DOHH2 (cell line): ENCODE data around the gene ABTB2.

Experiments
- H3F3A ChIP-seq: fragments of 200-600 bp; sonication (generic), shearing (Covaris generic); 2 replicates; pipeline ENCODE4 v1.6.0; 2016; ENCODE audit warnings: antibody characterized with exemption, mild to moderate bottlenecking; ENCODE audit not compliant: control insufficient read depth, insufficient read depth
- H3K27ac ChIP-seq: fragments of 200-600 bp; sonication (generic); 2 replicates; pipeline ENCODE4 v1.5.1; 2014; ENCODE audit warnings: low read depth, mild to moderate bottlenecking, low read length, moderate library complexity
- H3K27me3 ChIP-seq: fragments of 200-600 bp; sonication (generic); 2 replicates; pipeline ENCODE4 v1.6.1; 2014; ENCODE audit warnings: mild to moderate bottlenecking, low read length, mixed read lengths; ENCODE audit not compliant: control insufficient read depth
- H3K36me3 ChIP-seq: fragments of 200-600 bp; sonication (generic); 2 replicates; pipeline ENCODE4 v1.6.1; 2014; ENCODE audit warnings: mild to moderate bottlenecking, low read length, moderate library complexity, mixed read lengths; ENCODE audit not compliant: control insufficient read depth
- H3K4me1 ChIP-seq: fragments of 200-600 bp; sonication (generic); 2 replicates; pipeline ENCODE4 v1.6.1; 2014; ENCODE audit warnings: mild to moderate bottlenecking, low read length, mixed read lengths; ENCODE audit not compliant: control insufficient read depth
- H3K4me2 ChIP-seq: fragments of 200-600 bp; sonication (generic); 2 replicates; pipeline ENCODE4 v1.6.0; 2014; ENCODE audit warnings: mild to moderate bottlenecking, low read length, moderate library complexity
- H3K4me3 ChIP-seq: fragments of 200-600 bp; sonication (generic); 2 replicates; pipeline ENCODE4 v1.5.1; 2014; ENCODE audit warnings: mild to moderate bottlenecking, low read length, mixed read lengths
- H3K79me2 ChIP-seq: fragments of 200-600 bp; sonication (generic); 2 replicates; pipeline ENCODE4 v1.6.1; 2014; ENCODE audit warnings: mild to moderate bottlenecking, low read length, mixed read lengths; ENCODE audit not compliant: control insufficient read depth
- H3K9me2 ChIP-seq: fragments of 200-600 bp; sonication (generic); replicated peaks from 2 replicates; pipeline ENCODE4 v1.6.1; 2014; ENCODE audit warnings: mild to moderate bottlenecking, low read length, mixed read lengths; ENCODE audit not compliant: control insufficient read depth
- H3K9me3 ChIP-seq: fragments of 200-600 bp; sonication (generic); 2 replicates; pipeline ENCODE4 v1.6.1; 2014; ENCODE audit warnings: antibody characterized with exemption, low read length, mixed read lengths; ENCODE audit not compliant: control insufficient read depth, insufficient read depth
- H4K20me1 ChIP-seq: fragments of 200-600 bp; sonication (generic); 2 replicates; pipeline ENCODE4 v1.6.0; 2014; ENCODE audit warnings: low read depth, mild to moderate bottlenecking, antibody characterized with exemption, low read length, moderate library complexity; ENCODE audit not compliant: control insufficient read depth, insufficient read depth
- CTCF ChIP-seq: fragments of 200-600 bp; sonication (generic); IDR thresholded peaks from one replicate; pipeline ENCODE4 v1.5.1; 2014; ENCODE audit warnings: antibody characterized with exemption, mild to moderate bottlenecking, low read depth, low read length; ENCODE audit not compliant: poor library complexity, severe bottlenecking
- EZH2phosphoT487 ChIP-seq: fragments of 200-600 bp; sonication (generic); IDR thresholded peaks from 2 replicates; pipeline ENCODE4 v1.6.1; 2017; ENCODE audit warnings: borderline replicate concordance, mild to moderate bottlenecking, antibody characterized with exemption, low read length, moderate library complexity, mixed read lengths

ABTB2 gene

DNA sequence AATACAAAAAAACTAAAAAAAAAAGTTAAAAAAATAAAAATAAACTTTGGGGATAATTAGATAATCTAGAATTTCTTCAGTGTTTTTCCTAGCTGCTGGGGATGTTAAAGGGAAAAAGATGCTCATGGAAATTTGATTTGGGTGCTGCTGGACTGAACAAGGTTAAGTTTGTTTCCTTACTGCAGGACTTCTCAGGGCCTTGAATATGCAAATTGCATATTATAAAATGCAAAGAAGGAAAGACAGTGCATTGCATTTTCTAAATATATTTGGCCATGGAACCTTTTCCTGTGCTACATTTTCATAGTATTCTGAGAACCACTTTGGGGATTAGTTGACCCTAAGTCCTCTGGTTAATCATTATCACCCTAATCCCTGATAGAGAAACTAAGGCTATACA is 79.6 kb downstream of the ABTB2 start:
- no peaks in the 10 kb centered on the region for H3K27me3 ChIP-seq
- H3K36me3 ChIP-seq = no peaks in the 10 kb centered on the region
- no peak overlapping the region for H3K4me2 ChIP-seq
- no peak overlapping the region for H3K27ac ChIP-seq
- H4K20me1 ChIP-seq = no peaks in the 10 kb centered on the region
- TF ChIP-seq CTCF (no peak), EZH2phosphoT487 (no peak)
- no peak overlapping the region for H3K4me3 ChIP-seq
- no peaks in the 10 kb centered on the region for H3F3A ChIP-seq
- H3K4me1 ChIP-seq = no peaks in the 10 kb centered on the region
- no peaks in the 10 kb centered on the region for H3K9me3 ChIP-seq
- no peaks in the 10 kb centered on the region for H3K79me2 ChIP-seq
- no peaks in the 10 kb centered on the region for H3K9me2 ChIP-seq

- Histone ChIP-seq H3K4me1 (no peaks in the 10 kb centered on the region), H3K27me3 (no peaks in the 10 kb centered on the region), H3F3A (no peaks in the 10 kb centered on the region), H3K36me3 (no peaks in the 10 kb centered on the region), H3K9me3 (no peaks in the 10 kb centered on the region), H3K9me2 (no peaks in the 10 kb centered on the region), H3K79me2 (no peaks in the 10 kb centered on the region), H3K4me2 (no peak overlapping the region), H3K4me3 (no peak overlapping the region), H3K27ac (no peak overlapping the region), H4K20me1 (no peaks in the 10 kb centered on the region)
- TF ChIP-seq EZH2phosphoT487 (no peak), CTCF (no peak)
Observed at GRCh38 chr11:34277171-34277570, 80.6 kb downstream of the ABTB2 start.

DNA sequence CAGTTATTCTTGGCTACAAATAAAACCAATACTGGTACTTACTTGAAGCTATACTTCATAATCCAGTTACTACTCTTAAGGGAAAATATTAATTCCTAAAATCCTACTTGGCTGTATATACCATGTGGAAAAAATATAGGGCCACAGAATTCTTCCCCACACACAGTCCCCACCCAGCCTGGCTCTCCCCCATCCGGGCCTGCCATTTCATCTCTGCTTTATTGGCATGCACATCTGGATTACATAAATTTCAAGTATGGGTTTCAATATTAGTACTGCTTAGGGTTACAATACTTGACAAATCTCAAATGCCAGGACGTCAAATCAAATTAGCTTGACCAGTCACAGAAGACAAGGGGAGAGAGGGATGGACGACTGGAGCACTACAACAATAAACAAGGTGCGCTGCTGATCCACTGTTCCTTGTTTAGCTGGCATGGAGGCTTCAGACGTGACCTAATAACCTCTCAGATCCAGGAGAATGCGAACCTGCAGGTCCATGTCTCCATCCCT is 81.4 kb downstream of the ABTB2 start:
- no peaks in the 10 kb centered on the region for H3K36me3 ChIP-seq
- no peaks in the 10 kb centered on the region for H3F3A ChIP-seq
- H3K4me1 ChIP-seq = no peaks in the 10 kb centered on the region
- H3K9me2 ChIP-seq = no peaks in the 10 kb centered on the region
- H3K9me3 ChIP-seq = no peaks in the 10 kb centered on the region
- H3K27ac ChIP-seq = no peak overlapping the region
- H3K79me2 ChIP-seq = no peaks in the 10 kb centered on the region
- no peaks in the 10 kb centered on the region for H4K20me1 ChIP-seq
- no peak overlapping the region for H3K4me3 ChIP-seq
- TF ChIP-seq CTCF (no peak), EZH2phosphoT487 (no peak)
- no peaks in the 10 kb centered on the region for H3K27me3 ChIP-seq
- H3K4me2 ChIP-seq = no peak overlapping the region
